HEK293 (cell line): ENCODE results near the gene CPNE9.

Source experiments
- BCL11A ChIP-seq: fragments of 450-650 bp; formaldehyde crosslinking; IDR thresholded peaks from 2 replicates; pipeline ENCODE4 v1.5.1; 2016; ENCODE audit warnings: low read depth, missing biosample characterization, missing genetic modification characterization
- BCL11B ChIP-seq: fragments of 450-650 bp; formaldehyde crosslinking; IDR thresholded peaks from 2 replicates; pipeline ENCODE4 v1.5.1; 2016; ENCODE audit warnings: low read depth, missing biosample characterization, missing genetic modification characterization
- HOXC10 ChIP-seq: sonication (generic); formaldehyde crosslinking; IDR thresholded peaks from 2 replicates; pipeline ENCODE4 v1.8.1; 2023; ENCODE audit warnings: mild to moderate bottlenecking, missing genetic modification reagents
- KLF8 ChIP-seq: fragments of 450-650 bp; formaldehyde crosslinking; IDR thresholded peaks from 2 replicates; pipeline ENCODE4 v1.5.1; 2016; ENCODE audit warnings: missing biosample characterization, missing genetic modification characterization
- YY2 ChIP-seq: fragments of 450-650 bp; formaldehyde crosslinking; IDR thresholded peaks from 2 replicates; pipeline ENCODE4 v1.5.1; 2016; ENCODE audit warnings: missing biosample characterization, missing genetic modification characterization
- ZBTB17 ChIP-seq: fragments of 450-650 bp; formaldehyde crosslinking; IDR thresholded peaks from 2 replicates; pipeline ENCODE4 v1.5.1; 2016; ENCODE audit warnings: missing biosample characterization, missing genetic modification characterization
- ZBTB20 ChIP-seq: fragments of 450-650 bp; formaldehyde crosslinking; IDR thresholded peaks from 2 replicates; pipeline ENCODE4 v1.5.1; 2016; ENCODE audit warnings: missing biosample characterization, missing genetic modification characterization
- ZBTB7A ChIP-seq: fragments of 450-650 bp; formaldehyde crosslinking; IDR thresholded peaks from 2 replicates; pipeline ENCODE4 v1.5.1; 2016; ENCODE audit warnings: low read depth, missing biosample characterization, missing genetic modification characterization
- ZBTB8A ChIP-seq: fragments of 450-650 bp; formaldehyde crosslinking; IDR thresholded peaks from 2 replicates; pipeline ENCODE4 v1.5.1; 2016; ENCODE audit warnings: missing biosample characterization, missing genetic modification characterization
- ZEB2 ChIP-seq: fragments of 450-650 bp; formaldehyde crosslinking; IDR thresholded peaks from 2 replicates; pipeline ENCODE4 v1.5.1; 2016; ENCODE audit warnings: missing biosample characterization, missing genetic modification characterization
- ZFHX2 ChIP-seq: fragments of 450-650 bp; formaldehyde crosslinking; conservative IDR thresholded peaks from 2 replicates; pipeline ENCODE4 v1.5.1; 2016; ENCODE audit warnings: missing biosample characterization, missing genetic modification characterization
- ZFP3 ChIP-seq: fragments of 450-650 bp; formaldehyde crosslinking; IDR thresholded peaks from 2 replicates; pipeline ENCODE4 v1.5.1; 2016; ENCODE audit warnings: low read depth, missing biosample characterization, missing genetic modification characterization
- ZFP41 ChIP-seq: fragments of 450-650 bp; formaldehyde crosslinking; IDR thresholded peaks from 2 replicates; pipeline ENCODE4 v1.5.1; 2016; ENCODE audit warnings: missing biosample characterization, missing genetic modification characterization, borderline replicate concordance
- ZNF10 ChIP-seq: fragments of 450-650 bp; formaldehyde crosslinking; IDR thresholded peaks from 2 replicates; pipeline ENCODE4 v1.5.1; 2017; ENCODE audit warnings: missing biosample characterization, missing genetic modification characterization
- ZNF214 ChIP-seq: fragments of 450-650 bp; formaldehyde crosslinking; IDR thresholded peaks from 2 replicates; pipeline ENCODE4 v1.5.1; 2017; ENCODE audit warnings: missing biosample characterization, mild to moderate bottlenecking, missing genetic modification characterization, borderline replicate concordance
- ZNF23 ChIP-seq: fragments of 450-650 bp; formaldehyde crosslinking; IDR thresholded peaks from 2 replicates; pipeline ENCODE4 v1.5.1; 2016; ENCODE audit warnings: missing biosample characterization, missing genetic modification characterization, borderline replicate concordance
- ZNF24 ChIP-seq: fragments of 450-650 bp; formaldehyde crosslinking; IDR thresholded peaks from 2 replicates; pipeline ENCODE4 v1.5.1; 2016; ENCODE audit warnings: missing biosample characterization, missing genetic modification characterization
- ZNF324 ChIP-seq: fragments of 450-650 bp; formaldehyde crosslinking; IDR thresholded peaks from 2 replicates; pipeline ENCODE4 v1.5.1; 2016; ENCODE audit warnings: missing biosample characterization, missing genetic modification characterization
- ZNF362 ChIP-seq: fragments of 450-650 bp; formaldehyde crosslinking; IDR thresholded peaks from 2 replicates; pipeline ENCODE4 v1.5.1; 2016; ENCODE audit warnings: missing biosample characterization, missing genetic modification characterization
- ZNF473 ChIP-seq: fragments of 450-650 bp; formaldehyde crosslinking; IDR thresholded peaks from 2 replicates; pipeline ENCODE4 v1.5.1; 2017; ENCODE audit warnings: missing biosample characterization, missing genetic modification characterization
- ZNF514 ChIP-seq: fragments of 450-650 bp; formaldehyde crosslinking; IDR thresholded peaks from 2 replicates; pipeline ENCODE4 v1.5.1; 2016; ENCODE audit warnings: missing biosample characterization, missing genetic modification characterization
- ZNF529 ChIP-seq: fragments of 450-650 bp; formaldehyde crosslinking; IDR thresholded peaks from 2 replicates; pipeline ENCODE4 v1.5.1; 2017; ENCODE audit warnings: missing genetic modification characterization, missing biosample characterization; ENCODE audit not compliant: insufficient replicate concordance
- ZNF544 ChIP-seq: fragments of 450-650 bp; formaldehyde crosslinking; IDR thresholded peaks from 2 replicates; pipeline ENCODE4 v1.5.0; 2017; ENCODE audit warnings: missing biosample characterization, missing genetic modification characterization
- ZNF548 ChIP-seq: fragments of 450-650 bp; formaldehyde crosslinking; IDR thresholded peaks from 2 replicates; pipeline ENCODE4 v1.5.1; 2016; ENCODE audit warnings: missing biosample characterization, missing genetic modification characterization
- ZNF580 ChIP-seq: fragments of 450-650 bp; formaldehyde crosslinking; IDR thresholded peaks from 2 replicates; pipeline ENCODE4 v1.5.1; 2016; ENCODE audit warnings: missing biosample characterization, missing genetic modification characterization
- ZNF626 ChIP-seq: fragments of 450-650 bp; sonication (Bioruptor Pico); formaldehyde crosslinking; IDR thresholded peaks from 2 replicates; pipeline ENCODE4 v1.5.1; 2018; ENCODE audit warnings: missing biosample characterization, missing genetic modification characterization, inconsistent platforms
- ZNF677 ChIP-seq: fragments of 450-650 bp; IDR thresholded peaks from 2 replicates; pipeline ENCODE4 v1.5.0; 2018; ENCODE audit warnings: missing biosample characterization, mild to moderate bottlenecking, missing genetic modification characterization, moderate library complexity
- ZNF76 ChIP-seq: fragments of 450-650 bp; formaldehyde crosslinking; IDR thresholded peaks from 2 replicates; pipeline ENCODE4; 2016; ENCODE audit warnings: low read depth, missing biosample characterization, missing genetic modification characterization, borderline replicate concordance
- ZNF837 ChIP-seq: fragments of 450-650 bp; formaldehyde crosslinking; IDR thresholded peaks from 2 replicates; pipeline ENCODE4 v1.5.1; 2016; ENCODE audit warnings: missing biosample characterization, missing genetic modification characterization
- TF ChIP-seq, protein P1 (sequence below): fragments of 450-650 bp; formaldehyde crosslinking; IDR thresholded peaks from 2 replicates; pipeline ENCODE4 v1.5.1; 2016; ENCODE audit warnings: missing biosample characterization, missing genetic modification characterization
- TF ChIP-seq, protein P2 (sequence below): fragments of 450-650 bp; formaldehyde crosslinking; IDR thresholded peaks from 2 replicates; pipeline ENCODE4 v1.5.1; 2016; ENCODE audit warnings: missing biosample characterization, missing genetic modification characterization
- TF ChIP-seq, protein P3 (sequence below): fragments of 450-650 bp; formaldehyde crosslinking; IDR thresholded peaks from 2 replicates; pipeline ENCODE4 v1.5.1; 2016; ENCODE audit warnings: missing biosample characterization, missing genetic modification characterization

Gene CPNE9

DNA sequence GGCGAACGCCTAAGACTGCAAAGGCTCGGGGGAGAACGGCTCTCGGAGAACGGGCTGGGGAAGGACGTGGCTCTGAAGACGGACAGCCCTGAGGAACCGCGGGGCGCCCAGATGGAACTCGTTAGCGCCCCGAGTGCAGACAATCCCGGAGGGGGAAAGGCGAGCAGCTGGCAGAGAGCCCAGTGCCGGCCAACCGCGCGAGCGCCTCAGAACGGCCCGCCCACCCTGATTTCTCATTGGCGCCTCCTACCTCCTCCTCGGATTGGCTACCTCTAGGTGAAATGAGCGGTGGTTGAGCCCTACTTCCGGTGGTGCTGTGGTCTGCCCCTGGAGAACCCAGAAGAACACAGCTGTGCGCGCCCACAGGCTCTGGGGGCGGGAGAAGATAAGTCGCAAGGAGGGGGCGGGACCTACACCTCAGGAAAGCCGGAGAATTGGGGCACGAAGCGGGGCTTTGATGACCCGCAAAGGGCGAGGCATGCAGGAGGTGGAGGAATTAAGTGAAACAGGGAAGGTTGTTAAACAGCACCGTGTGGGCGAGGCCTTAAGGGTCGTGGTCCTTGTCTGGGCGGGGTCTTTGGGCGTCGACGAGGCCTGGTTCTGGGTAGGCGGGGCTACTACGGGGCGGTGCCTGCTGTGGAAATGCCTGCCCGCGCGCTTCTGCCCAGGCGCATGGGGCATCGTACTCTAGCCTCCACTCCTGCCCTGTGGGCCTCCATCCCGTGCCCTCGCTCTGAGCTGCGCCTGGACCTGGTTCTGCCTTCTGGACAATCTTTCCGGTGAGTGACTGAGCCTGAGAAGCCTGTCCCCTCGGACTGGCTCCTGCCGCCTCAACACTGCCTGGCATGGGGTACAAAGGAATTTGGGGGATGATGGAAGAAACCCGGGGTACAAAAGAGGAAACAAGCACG lies 46.3 kb downstream of the CPNE9 start, which contains the start of gene OGG1 (continued):
- no peak for TF ChIP-seq ZNF23 (tag by site-specific recombination)
- TF ChIP-seq, protein P1, sequence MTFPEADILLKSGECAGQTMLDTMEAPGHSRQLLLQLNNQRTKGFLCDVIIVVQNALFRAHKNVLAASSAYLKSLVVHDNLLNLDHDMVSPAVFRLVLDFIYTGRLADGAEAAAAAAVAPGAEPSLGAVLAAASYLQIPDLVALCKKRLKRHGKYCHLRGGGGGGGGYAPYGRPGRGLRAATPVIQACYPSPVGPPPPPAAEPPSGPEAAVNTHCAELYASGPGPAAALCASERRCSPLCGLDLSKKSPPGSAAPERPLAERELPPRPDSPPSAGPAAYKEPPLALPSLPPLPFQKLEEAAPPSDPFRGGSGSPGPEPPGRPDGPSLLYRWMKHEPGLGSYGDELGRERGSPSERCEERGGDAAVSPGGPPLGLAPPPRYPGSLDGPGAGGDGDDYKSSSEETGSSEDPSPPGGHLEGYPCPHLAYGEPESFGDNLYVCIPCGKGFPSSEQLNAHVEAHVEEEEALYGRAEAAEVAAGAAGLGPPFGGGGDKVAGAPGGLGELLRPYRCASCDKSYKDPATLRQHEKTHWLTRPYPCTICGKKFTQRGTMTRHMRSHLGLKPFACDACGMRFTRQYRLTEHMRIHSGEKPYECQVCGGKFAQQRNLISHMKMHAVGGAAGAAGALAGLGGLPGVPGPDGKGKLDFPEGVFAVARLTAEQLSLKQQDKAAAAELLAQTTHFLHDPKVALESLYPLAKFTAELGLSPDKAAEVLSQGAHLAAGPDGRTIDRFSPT (tag by site-specific recombination): peak; percentile 94
- no peak for TF ChIP-seq YY2
- no peak for TF ChIP-seq ZNF10 (tag by site-specific recombination)
- no peak for TF ChIP-seq HOXC10
- peak; percentile 82 for TF ChIP-seq ZBTB20 (tag by site-specific recombination)
- peak; percentile 99 for TF ChIP-seq ZFHX2
- peak; percentile 38; the same call in 1 of the 2 replicates for TF ChIP-seq ZNF324 (tag by site-specific recombination)
- TF ChIP-seq, protein P2, sequence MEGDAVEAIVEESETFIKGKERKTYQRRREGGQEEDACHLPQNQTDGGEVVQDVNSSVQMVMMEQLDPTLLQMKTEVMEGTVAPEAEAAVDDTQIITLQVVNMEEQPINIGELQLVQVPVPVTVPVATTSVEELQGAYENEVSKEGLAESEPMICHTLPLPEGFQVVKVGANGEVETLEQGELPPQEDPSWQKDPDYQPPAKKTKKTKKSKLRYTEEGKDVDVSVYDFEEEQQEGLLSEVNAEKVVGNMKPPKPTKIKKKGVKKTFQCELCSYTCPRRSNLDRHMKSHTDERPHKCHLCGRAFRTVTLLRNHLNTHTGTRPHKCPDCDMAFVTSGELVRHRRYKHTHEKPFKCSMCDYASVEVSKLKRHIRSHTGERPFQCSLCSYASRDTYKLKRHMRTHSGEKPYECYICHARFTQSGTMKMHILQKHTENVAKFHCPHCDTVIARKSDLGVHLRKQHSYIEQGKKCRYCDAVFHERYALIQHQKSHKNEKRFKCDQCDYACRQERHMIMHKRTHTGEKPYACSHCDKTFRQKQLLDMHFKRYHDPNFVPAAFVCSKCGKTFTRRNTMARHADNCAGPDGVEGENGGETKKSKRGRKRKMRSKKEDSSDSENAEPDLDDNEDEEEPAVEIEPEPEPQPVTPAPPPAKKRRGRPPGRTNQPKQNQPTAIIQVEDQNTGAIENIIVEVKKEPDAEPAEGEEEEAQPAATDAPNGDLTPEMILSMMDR (tag by site-specific recombination): peak; percentile 82
- TF ChIP-seq ZNF362: no peak
- TF ChIP-seq ZNF514: no peak
- peak; percentile 99 for TF ChIP-seq KLF8 (tag by site-specific recombination)
- TF ChIP-seq ZNF76 (tag by site-specific recombination): peak; percentile 28; the same call in 1 of the 2 replicates
- TF ChIP-seq ZFP41 (tag by site-specific recombination): no peak
- TF ChIP-seq ZEB2: peak; percentile 74
- peak; percentile 27; the same call in 1 of the 2 replicates for TF ChIP-seq ZFP3 (tag by site-specific recombination)
- no peak for TF ChIP-seq ZNF677
- no peak for TF ChIP-seq ZNF626 (tag by site-specific recombination)
- peak; percentile 79; the same call in 1 of the 2 replicates for TF ChIP-seq ZBTB7A (tag by site-specific recombination)
- TF ChIP-seq, protein P3, sequence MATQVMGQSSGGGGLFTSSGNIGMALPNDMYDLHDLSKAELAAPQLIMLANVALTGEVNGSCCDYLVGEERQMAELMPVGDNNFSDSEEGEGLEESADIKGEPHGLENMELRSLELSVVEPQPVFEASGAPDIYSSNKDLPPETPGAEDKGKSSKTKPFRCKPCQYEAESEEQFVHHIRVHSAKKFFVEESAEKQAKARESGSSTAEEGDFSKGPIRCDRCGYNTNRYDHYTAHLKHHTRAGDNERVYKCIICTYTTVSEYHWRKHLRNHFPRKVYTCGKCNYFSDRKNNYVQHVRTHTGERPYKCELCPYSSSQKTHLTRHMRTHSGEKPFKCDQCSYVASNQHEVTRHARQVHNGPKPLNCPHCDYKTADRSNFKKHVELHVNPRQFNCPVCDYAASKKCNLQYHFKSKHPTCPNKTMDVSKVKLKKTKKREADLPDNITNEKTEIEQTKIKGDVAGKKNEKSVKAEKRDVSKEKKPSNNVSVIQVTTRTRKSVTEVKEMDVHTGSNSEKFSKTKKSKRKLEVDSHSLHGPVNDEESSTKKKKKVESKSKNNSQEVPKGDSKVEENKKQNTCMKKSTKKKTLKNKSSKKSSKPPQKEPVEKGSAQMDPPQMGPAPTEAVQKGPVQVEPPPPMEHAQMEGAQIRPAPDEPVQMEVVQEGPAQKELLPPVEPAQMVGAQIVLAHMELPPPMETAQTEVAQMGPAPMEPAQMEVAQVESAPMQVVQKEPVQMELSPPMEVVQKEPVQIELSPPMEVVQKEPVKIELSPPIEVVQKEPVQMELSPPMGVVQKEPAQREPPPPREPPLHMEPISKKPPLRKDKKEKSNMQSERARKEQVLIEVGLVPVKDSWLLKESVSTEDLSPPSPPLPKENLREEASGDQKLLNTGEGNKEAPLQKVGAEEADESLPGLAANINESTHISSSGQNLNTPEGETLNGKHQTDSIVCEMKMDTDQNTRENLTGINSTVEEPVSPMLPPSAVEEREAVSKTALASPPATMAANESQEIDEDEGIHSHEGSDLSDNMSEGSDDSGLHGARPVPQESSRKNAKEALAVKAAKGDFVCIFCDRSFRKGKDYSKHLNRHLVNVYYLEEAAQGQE: no peak
- no peak for TF ChIP-seq ZNF529 (tag by site-specific recombination)
- TF ChIP-seq ZBTB17 (tag by site-specific recombination): peak; percentile 91
- TF ChIP-seq ZNF544 (tag by site-specific recombination): no peak
- TF ChIP-seq BCL11B (tag by site-specific recombination): 0 out of 2 replicates have a peak, but pooled peaks have one; percentile 47
- 0 out of 2 replicates have a peak, but pooled peaks have one; percentile 57 for TF ChIP-seq ZNF837 (tag by site-specific recombination)
- TF ChIP-seq ZNF214 (tag by site-specific recombination): no peak
- TF ChIP-seq ZBTB8A (tag by site-specific recombination): peak; percentile 96
- TF ChIP-seq ZNF548 (tag by site-specific recombination): no peak
- TF ChIP-seq ZNF24 (tag by site-specific recombination): peak; percentile 42; the same call in 1 of the 2 replicates
- TF ChIP-seq BCL11A (tag by site-specific recombination): no peak
- peak; percentile 97 for TF ChIP-seq ZNF580 (tag by site-specific recombination)
- no peak for TF ChIP-seq ZNF473
